HepG2 (cell line): ENCODE measurements around the gene ZFR. TPM values are rescaled to one million over a fixed set of nuclear protein-coding genes. Genes with fewer than 3 reads are reported as not detected.

Experiments
- DNMT1 ChIP-seq: sonication (generic); formaldehyde crosslinking; IDR thresholded peaks from 2 replicates; pipeline ENCODE4 v1.5.1; 2020; ENCODE audit warnings: mild to moderate bottlenecking, missing genetic modification reagents
- FOSL1 ChIP-seq: sonication (generic); formaldehyde crosslinking; IDR thresholded peaks from 2 replicates; pipeline ENCODE4 v1.9.0; 2021; ENCODE audit warnings: missing genetic modification reagents, borderline replicate concordance
- JUND ChIP-seq: sonication (generic); formaldehyde crosslinking; IDR thresholded peaks from 2 replicates; pipeline ENCODE4 v1.8.0; 2022; ENCODE audit warnings: mild to moderate bottlenecking, missing genetic modification reagents
- KDM4B ChIP-seq: sonication (generic); formaldehyde crosslinking; IDR thresholded peaks from 2 replicates; pipeline ENCODE4 v1.4.0; 2020; ENCODE audit warnings: missing genetic modification reagents
- MAFK ChIP-seq, 2 experiments: IDR thresholded peaks in 1 of 2; conservative IDR thresholded peaks in 1 of 2; 2 replicates each; pipeline ENCODE4 v1.6.1; 2011; ENCODE audit warnings: improper control_type of control experiment in 2 of 2, low read length in 2 of 2
- MTA1 ChIP-seq: sonication (generic); formaldehyde crosslinking; IDR thresholded peaks from 2 replicates; pipeline ENCODE4 v1.4.0; 2020; ENCODE audit warnings: missing genetic modification reagents, mild to moderate bottlenecking, borderline replicate concordance
- ZKSCAN8 ChIP-seq: IDR thresholded peaks from 2 replicates; pipeline ENCODE4 v1.6.1; 2016; ENCODE audit warnings: borderline replicate concordance, missing genetic modification reagents, missing compliant biosample characterization
- ZNF10 ChIP-seq: sonication (generic); formaldehyde crosslinking; IDR thresholded peaks from 2 replicates; pipeline ENCODE4 v1.4.0; 2020; ENCODE audit warnings: mild to moderate bottlenecking, low read depth, missing genetic modification reagents, borderline replicate concordance
- ZNF678 ChIP-seq: sonication (generic); formaldehyde crosslinking; IDR thresholded peaks from 2 replicates; pipeline ENCODE4 v1.4.0; 2020; ENCODE audit warnings: mild to moderate bottlenecking, missing genetic modification reagents
- ZNF788 ChIP-seq: sonication (generic); formaldehyde crosslinking; IDR thresholded peaks from 2 replicates; pipeline ENCODE4 v1.5.0; 2020; ENCODE audit warnings: mild to moderate bottlenecking, missing genetic modification reagents, borderline replicate concordance
- polyA plus RNA-seq, 8 experiments: library from polyadenylated mRNA; depleted of rRNA in 3 of 8; stranded (reverse) in 7 of 8; unstranded in 1 of 8; fragments of >200 nt; fragmentation: Illumina TruSeq in 4 of 8; extraction: Trizol in 4 of 8; gene quantifications; 2 replicates each; pipeline versions ENCODE4 v1.2.1 to v1.2.3, GENCODE V29; 2011 to 2016; ENCODE audit warnings: low read depth in 4 of 8, missing spikeins in 1 of 8, mixed read lengths in 1 of 8; ENCODE audit not compliant: insufficient read depth in 1 of 8
- total RNA-seq, 5 experiments: library from RNA; depleted of rRNA; stranded (reverse); fragments of >200 nt; fragmentation: Illumina TruSeq; extraction: Trizol; gene quantifications; 2 replicates each; pipeline ENCODE4 v1.2.3, GENCODE V29; 2016; ENCODE audit warnings: low read depth in 1 of 5
- TF ChIP-seq, protein P1 (sequence below), 2 experiments: IDR thresholded peaks; 2 replicates each; pipeline ENCODE4 v1.6.1; 2011 to 2012; ENCODE audit warnings: low read length in 2 of 2, borderline replicate concordance in 1 of 2, low read depth in 1 of 2, mild to moderate bottlenecking in 1 of 2, moderate library complexity in 1 of 2
- TF ChIP-seq, protein P2 (sequence below): sonication (generic); formaldehyde crosslinking; IDR thresholded peaks from 2 replicates; pipeline ENCODE4 v1.4.0; 2020; ENCODE audit warnings: missing genetic modification reagents, borderline replicate concordance
- TF ChIP-seq, protein P3 (sequence below): IDR thresholded peaks from 2 replicates; pipeline ENCODE4 v1.6.1; 2016; ENCODE audit warnings: missing genetic modification reagents, missing compliant biosample characterization
- TF ChIP-seq, protein P4 (sequence below): sonication (generic); formaldehyde crosslinking; conservative IDR thresholded peaks from 2 replicates; pipeline ENCODE4 v1.8.0; 2022; ENCODE audit warnings: low read depth, missing genetic modification reagents
- TF ChIP-seq, protein P5 (sequence below): IDR thresholded peaks from 2 replicates; pipeline ENCODE4 v1.6.1; 2016; ENCODE audit warnings: missing compliant biosample characterization, missing genetic modification reagents, borderline replicate concordance
- TF ChIP-seq, protein P6 (sequence below): sonication (generic); formaldehyde crosslinking; IDR thresholded peaks from 2 replicates; pipeline ENCODE4 v1.4.0; 2020; ENCODE audit warnings: mild to moderate bottlenecking, missing genetic modification reagents

ZFR gene
- total and polyA plus RNA-seq, 2 of the 13 experiments (the other 11 are each of a cell fraction or from before 2014, with no cell fraction given), result 89.0 to 92.8 TPM

DNA sequence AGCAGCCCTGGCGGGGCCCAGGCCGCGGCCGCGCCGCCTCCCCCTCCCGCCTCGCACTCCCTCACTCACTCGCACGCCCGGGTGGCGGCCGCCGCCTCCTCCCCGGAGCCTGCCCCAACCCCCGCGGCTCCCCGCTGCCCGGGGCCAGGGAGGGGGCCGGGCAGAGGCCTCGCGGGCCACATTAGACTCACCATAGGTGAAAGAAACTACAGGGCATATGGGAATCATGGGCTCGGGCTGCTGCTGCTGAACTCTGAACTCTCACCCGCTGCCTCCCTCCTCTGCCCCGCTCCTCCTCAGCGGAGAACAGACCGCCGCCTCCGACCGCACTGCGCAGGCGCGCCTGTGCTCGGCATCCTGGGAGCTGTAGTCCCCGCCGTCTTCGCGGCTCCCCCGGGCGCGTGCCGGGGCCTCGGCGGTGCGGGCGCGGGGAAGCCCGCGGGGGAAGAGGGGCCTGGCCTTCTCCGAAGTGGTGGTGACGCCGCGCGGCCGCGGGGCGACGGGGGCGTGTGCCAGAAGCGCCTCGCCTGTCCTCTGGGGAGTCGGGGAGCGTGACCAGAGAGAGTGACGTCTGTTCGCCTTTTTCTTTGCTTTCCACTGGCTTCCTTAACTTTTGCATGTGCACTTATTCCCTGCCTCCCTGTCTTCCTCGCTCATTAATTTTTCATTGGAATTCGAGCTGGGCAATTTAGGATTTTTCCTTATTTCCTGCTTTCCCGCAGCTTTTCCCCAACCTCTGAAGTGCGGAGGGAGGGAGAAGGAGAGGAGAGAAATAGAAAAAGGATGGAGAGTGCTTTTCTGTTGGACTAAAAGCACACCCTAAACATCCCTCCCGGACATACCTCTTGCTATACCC, at the start of gene ZFR (continued):
- TF ChIP-seq JUND (CRISPR knock-in tag) (0 out of 2 replicates have a peak, but pooled peaks have one; percentile 35), ZKSCAN8 (CRISPR knock-in tag) (no peak), MAFK (conservative IDR thresholded peaks at IDR 0.05 in 1 of 2, IDR thresholded peaks at IDR 0.05 in 1 of 2; ENCODE audit: low read length in 2 of 2) (no peak), ZNF788 (0 out of 2 replicates have a peak, but pooled peaks have one; percentile 41), MTA1 (CRISPR knock-in tag) (no peak), ZNF678 (CRISPR knock-in tag) (no peak), DNMT1 (no peak), FOSL1 (CRISPR knock-in tag) (no peak), ZNF10 (CRISPR knock-in tag) (no peak), KDM4B (no peak)
- TF ChIP-seq, protein P1, sequence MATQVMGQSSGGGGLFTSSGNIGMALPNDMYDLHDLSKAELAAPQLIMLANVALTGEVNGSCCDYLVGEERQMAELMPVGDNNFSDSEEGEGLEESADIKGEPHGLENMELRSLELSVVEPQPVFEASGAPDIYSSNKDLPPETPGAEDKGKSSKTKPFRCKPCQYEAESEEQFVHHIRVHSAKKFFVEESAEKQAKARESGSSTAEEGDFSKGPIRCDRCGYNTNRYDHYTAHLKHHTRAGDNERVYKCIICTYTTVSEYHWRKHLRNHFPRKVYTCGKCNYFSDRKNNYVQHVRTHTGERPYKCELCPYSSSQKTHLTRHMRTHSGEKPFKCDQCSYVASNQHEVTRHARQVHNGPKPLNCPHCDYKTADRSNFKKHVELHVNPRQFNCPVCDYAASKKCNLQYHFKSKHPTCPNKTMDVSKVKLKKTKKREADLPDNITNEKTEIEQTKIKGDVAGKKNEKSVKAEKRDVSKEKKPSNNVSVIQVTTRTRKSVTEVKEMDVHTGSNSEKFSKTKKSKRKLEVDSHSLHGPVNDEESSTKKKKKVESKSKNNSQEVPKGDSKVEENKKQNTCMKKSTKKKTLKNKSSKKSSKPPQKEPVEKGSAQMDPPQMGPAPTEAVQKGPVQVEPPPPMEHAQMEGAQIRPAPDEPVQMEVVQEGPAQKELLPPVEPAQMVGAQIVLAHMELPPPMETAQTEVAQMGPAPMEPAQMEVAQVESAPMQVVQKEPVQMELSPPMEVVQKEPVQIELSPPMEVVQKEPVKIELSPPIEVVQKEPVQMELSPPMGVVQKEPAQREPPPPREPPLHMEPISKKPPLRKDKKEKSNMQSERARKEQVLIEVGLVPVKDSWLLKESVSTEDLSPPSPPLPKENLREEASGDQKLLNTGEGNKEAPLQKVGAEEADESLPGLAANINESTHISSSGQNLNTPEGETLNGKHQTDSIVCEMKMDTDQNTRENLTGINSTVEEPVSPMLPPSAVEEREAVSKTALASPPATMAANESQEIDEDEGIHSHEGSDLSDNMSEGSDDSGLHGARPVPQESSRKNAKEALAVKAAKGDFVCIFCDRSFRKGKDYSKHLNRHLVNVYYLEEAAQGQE (IDR thresholded peaks at IDR 0.05; ENCODE audit: borderline replicate concordance in 1 of 2, low read depth in 1 of 2, low read length in 2 of 2), result 0 out of 4 replicates have a peak, but pooled peaks of 1 of the 2 experiments have one; percentile 11
- TF ChIP-seq, protein P2, sequence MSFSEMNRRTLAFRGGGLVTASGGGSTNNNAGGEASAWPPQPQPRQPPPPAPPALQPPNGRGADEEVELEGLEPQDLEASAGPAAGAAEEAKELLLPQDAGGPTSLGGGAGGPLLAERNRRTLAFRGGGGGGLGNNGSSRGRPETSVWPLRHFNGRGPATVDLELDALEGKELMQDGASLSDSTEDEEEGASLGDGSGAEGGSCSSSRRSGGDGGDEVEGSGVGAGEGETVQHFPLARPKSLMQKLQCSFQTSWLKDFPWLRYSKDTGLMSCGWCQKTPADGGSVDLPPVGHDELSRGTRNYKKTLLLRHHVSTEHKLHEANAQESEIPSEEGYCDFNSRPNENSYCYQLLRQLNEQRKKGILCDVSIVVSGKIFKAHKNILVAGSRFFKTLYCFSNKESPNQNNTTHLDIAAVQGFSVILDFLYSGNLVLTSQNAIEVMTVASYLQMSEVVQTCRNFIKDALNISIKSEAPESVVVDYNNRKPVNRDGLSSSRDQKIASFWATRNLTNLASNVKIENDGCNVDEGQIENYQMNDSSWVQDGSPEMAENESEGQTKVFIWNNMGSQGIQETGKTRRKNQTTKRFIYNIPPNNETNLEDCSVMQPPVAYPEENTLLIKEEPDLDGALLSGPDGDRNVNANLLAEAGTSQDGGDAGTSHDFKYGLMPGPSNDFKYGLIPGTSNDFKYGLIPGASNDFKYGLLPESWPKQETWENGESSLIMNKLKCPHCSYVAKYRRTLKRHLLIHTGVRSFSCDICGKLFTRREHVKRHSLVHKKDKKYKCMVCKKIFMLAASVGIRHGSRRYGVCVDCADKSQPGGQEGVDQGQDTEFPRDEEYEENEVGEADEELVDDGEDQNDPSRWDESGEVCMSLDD (CRISPR knock-in tag), result no peak
- TF ChIP-seq, protein P3, sequence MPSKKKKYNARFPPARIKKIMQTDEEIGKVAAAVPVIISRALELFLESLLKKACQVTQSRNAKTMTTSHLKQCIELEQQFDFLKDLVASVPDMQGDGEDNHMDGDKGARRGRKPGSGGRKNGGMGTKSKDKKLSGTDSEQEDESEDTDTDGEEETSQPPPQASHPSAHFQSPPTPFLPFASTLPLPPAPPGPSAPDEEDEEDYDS (CRISPR knock-in tag), result no peak
- TF ChIP-seq, protein P4, sequence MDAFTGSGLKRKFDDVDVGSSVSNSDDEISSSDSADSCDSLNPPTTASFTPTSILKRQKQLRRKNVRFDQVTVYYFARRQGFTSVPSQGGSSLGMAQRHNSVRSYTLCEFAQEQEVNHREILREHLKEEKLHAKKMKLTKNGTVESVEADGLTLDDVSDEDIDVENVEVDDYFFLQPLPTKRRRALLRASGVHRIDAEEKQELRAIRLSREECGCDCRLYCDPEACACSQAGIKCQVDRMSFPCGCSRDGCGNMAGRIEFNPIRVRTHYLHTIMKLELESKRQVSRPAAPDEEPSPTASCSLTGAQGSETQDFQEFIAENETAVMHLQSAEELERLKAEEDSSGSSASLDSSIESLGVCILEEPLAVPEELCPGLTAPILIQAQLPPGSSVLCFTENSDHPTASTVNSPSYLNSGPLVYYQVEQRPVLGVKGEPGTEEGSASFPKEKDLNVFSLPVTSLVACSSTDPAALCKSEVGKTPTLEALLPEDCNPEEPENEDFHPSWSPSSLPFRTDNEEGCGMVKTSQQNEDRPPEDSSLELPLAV, result no peak
- TF ChIP-seq, protein P5, sequence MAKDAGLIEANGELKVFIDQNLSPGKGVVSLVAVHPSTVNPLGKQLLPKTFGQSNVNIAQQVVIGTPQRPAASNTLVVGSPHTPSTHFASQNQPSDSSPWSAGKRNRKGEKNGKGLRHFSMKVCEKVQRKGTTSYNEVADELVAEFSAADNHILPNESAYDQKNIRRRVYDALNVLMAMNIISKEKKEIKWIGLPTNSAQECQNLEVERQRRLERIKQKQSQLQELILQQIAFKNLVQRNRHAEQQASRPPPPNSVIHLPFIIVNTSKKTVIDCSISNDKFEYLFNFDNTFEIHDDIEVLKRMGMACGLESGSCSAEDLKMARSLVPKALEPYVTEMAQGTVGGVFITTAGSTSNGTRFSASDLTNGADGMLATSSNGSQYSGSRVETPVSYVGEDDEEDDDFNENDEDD (CRISPR knock-in tag), result peak; percentile 98
- TF ChIP-seq, protein P6, sequence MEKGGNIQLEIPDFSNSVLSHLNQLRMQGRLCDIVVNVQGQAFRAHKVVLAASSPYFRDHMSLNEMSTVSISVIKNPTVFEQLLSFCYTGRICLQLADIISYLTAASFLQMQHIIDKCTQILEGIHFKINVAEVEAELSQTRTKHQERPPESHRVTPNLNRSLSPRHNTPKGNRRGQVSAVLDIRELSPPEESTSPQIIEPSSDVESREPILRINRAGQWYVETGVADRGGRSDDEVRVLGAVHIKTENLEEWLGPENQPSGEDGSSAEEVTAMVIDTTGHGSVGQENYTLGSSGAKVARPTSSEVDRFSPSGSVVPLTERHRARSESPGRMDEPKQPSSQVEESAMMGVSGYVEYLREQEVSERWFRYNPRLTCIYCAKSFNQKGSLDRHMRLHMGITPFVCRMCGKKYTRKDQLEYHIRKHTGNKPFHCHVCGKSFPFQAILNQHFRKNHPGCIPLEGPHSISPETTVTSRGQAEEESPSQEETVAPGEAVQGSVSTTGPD (CRISPR knock-in tag), result no peak
